IPS DF 4.7 (cell line): Measurements from ENCODE around the gene PAGE2B.
"Not testable (repeated sequence)": the region's sequence is repeated elsewhere in the genome, so short reads cannot be mapped to it uniquely, and the experiment has no call there.

Source experiments
- DNase-seq: peaks from one replicate; pipeline ENCODE4 v3.0.0-alpha.2; 2013; ENCODE audit warnings: low spot score; ENCODE audit errors: extremely low read depth

The PAGE2B gene

GRCh38 chrX:55074851-55075467 lies at the start of gene PAGE2B:
Gene PAGE2B (plus strand): TSS chrX:55075030. CDS start chrX:55076042, 1,012 bp downstream.
- DNase-seq = no peak

GRCh38 chrX:55026143-55026542 lies 48.7 kb upstream of the PAGE2B start:
- no peak for DNase-seq

GRCh38 chrX:55026840-55027239 lies 48.0 kb upstream of the PAGE2B start:
- no peak for DNase-seq

- DNase-seq = no peak
Observed at GRCh38 chrX:55028040-55028439, 46.8 kb upstream of the PAGE2B start.

GRCh38 chrX:55028611-55029010 lies 46.2 kb upstream of the PAGE2B start:
- no peak for DNase-seq

- DNase-seq = no peak
Observed at GRCh38 chrX:55029291-55029690, 45.5 kb upstream of the PAGE2B start.

- DNase-seq = no peak
Observed at GRCh38 chrX:55030271-55031205, 44.3 kb upstream of the PAGE2B start, which contains the start of gene ALAS2. Gene ALAS2 (minus strand): TSS chrX:55030977. CDS start chrX:55026000, 4,977 bp downstream.

- DNase-seq = no peak
Observed at GRCh38 chrX:55033429-55033828, 41.4 kb upstream of the PAGE2B start.

- DNase-seq = no peak
Observed at GRCh38 chrX:55039471-55039870, 35.4 kb upstream of the PAGE2B start.

GRCh38 chrX:55041514-55041913 lies 33.3 kb upstream of the PAGE2B start:
- DNase-seq = no peak

GRCh38 chrX:55050599-55050998 lies 24.2 kb upstream of the PAGE2B start:
- DNase-seq = not testable (repeated sequence)

GRCh38 chrX:55056820-55057674 lies 17.8 kb upstream of the PAGE2B start:
- DNase-seq = no peak

GRCh38 chrX:55057675-55058249 lies 17.1 kb upstream of the PAGE2B start:
- DNase-seq = no peak

GRCh38 chrX:55067180-55067579 lies 7.7 kb upstream of the PAGE2B start:
- DNase-seq = not testable (repeated sequence)

- DNase-seq = no peak
Observed at GRCh38 chrX:55072286-55072685, 2.5 kb upstream of the PAGE2B start.

GRCh38 chrX:55088795-55089489 lies 14.1 kb downstream of the PAGE2B start, which contains the start of gene PAGE2:
Gene PAGE2 (plus strand): TSS chrX:55089018. CDS start chrX:55090021, 1,003 bp downstream.
- no peak for DNase-seq

- no peak for DNase-seq
Observed at GRCh38 chrX:55098691-55099090, 23.9 kb downstream of the PAGE2B start.

- no peak for DNase-seq
Observed at GRCh38 chrX:55099162-55099561, 24.3 kb downstream of the PAGE2B start.

- no peak for DNase-seq
Observed at GRCh38 chrX:55102754-55103153, 27.9 kb downstream of the PAGE2B start.

- DNase-seq = no peak
Observed at GRCh38 chrX:55107262-55107661, 32.4 kb downstream of the PAGE2B start.
